Activated naive CD4-positive, alpha-beta T cell treated with anti-CD3 and anti-CD28 coated beads for 36 hours (primary cell): ENCODE data around the gene RNF126. TPM values are rescaled to one million over a fixed set of nuclear protein-coding genes. Genes with fewer than 3 reads are reported as not detected.
"Not testable (repeated sequence)": the region's sequence is repeated elsewhere in the genome, so short reads cannot be mapped to it uniquely, and the experiment has no call there.

Experiments
- CTCF ChIA-PET: fragments of 350-600 bp; sonication (Branson Sonifier 250); formaldehyde crosslinking; loops from one replicate; lab custom pipeline; 2021; ENCODE audit warnings: antibody characterized with exemption; lab: Charles Lee
- DNase-seq: peaks from one replicate; pipeline ENCODE4 v3.0.0-alpha.2; 2020
- H3K27ac Mint-ChIP-seq: one replicate; pipeline ENCODE4 v1.8.0; 2021; ENCODE audit warnings: mild to moderate bottlenecking, mixed read lengths
- H3K27me3 Mint-ChIP-seq: one replicate; pipeline ENCODE4 v1.8.0; 2021; ENCODE audit warnings: low read depth, mixed read lengths
- H3K36me3 Mint-ChIP-seq: one replicate; pipeline ENCODE4 v1.8.0; 2021; ENCODE audit warnings: low read depth, mixed read lengths
- H3K4me1 Mint-ChIP-seq: one replicate; pipeline ENCODE4 v1.8.0; 2021; ENCODE audit warnings: low read depth, mixed read lengths
- H3K4me3 Mint-ChIP-seq: one replicate; pipeline ENCODE4 v1.8.0; 2021; ENCODE audit warnings: mild to moderate bottlenecking, moderate library complexity, mixed read lengths
- H3K9me3 Mint-ChIP-seq: one replicate; pipeline ENCODE4 v1.8.0; 2021; ENCODE audit warnings: mixed read lengths
- intact Hi-C: fragments of 100-400 bp; cut with micrococcal nuclease; formaldehyde crosslinking; loops from one replicate; pipeline ENCODE4 v1.15.1; 2023
- total RNA-seq, 2 experiments: library from RNA; stranded (reverse); gene quantifications; one replicate each; pipeline ENCODE4 v1.2.3, GENCODE V29; 2021

RNF126 gene
- total RNA-seq, 2 experiments from 2014 or later: 99.5 to 108 TPM

- H3K9me3 Mint-ChIP-seq: no peaks in the 10 kb centered on the region
- intact Hi-C loops: no loop called here
- CTCF ChIA-PET: interaction anchor here (0.7 to 1.2 kb wide), 3 partner anchors 22 to 124 kb away, joined by 3 to 4 read pairs (median 3); no protein-coding TSS in a partner anchor
- peaks cover 2% of the 10 kb centered on the region for H3K36me3 Mint-ChIP-seq
- H3K4me1 Mint-ChIP-seq: peaks cover 26% of the 10 kb centered on the region
- no peak overlapping the region for H3K4me3 Mint-ChIP-seq
- H3K27me3 Mint-ChIP-seq: no peaks in the 10 kb centered on the region
- no peak for DNase-seq
- H3K27ac Mint-ChIP-seq: no peak overlapping the region
These were observed 54.6 kb downstream of the RNF126 start for GRCh38 chr19:608155-609003.

GRCh38 chr19:607301-608154 lies 55.5 kb downstream of the RNF126 start:
- intact Hi-C loops: no loop called here
- Mint-ChIP-seq H3K27ac (no peak overlapping the region), H3K9me3 (no peaks in the 10 kb centered on the region), H3K4me3 (no peak overlapping the region), H3K27me3 (no peaks in the 10 kb centered on the region), H3K4me1 (peaks cover 22% of the 10 kb centered on the region), H3K36me3 (no peaks in the 10 kb centered on the region)
- no peak for DNase-seq
- CTCF ChIA-PET: interaction anchor here (0.6 to 1.6 kb wide), 4 partner anchors 18 to 124 kb away, joined by 3 to 4 read pairs (median 4); no protein-coding TSS in a partner anchor

DNA sequence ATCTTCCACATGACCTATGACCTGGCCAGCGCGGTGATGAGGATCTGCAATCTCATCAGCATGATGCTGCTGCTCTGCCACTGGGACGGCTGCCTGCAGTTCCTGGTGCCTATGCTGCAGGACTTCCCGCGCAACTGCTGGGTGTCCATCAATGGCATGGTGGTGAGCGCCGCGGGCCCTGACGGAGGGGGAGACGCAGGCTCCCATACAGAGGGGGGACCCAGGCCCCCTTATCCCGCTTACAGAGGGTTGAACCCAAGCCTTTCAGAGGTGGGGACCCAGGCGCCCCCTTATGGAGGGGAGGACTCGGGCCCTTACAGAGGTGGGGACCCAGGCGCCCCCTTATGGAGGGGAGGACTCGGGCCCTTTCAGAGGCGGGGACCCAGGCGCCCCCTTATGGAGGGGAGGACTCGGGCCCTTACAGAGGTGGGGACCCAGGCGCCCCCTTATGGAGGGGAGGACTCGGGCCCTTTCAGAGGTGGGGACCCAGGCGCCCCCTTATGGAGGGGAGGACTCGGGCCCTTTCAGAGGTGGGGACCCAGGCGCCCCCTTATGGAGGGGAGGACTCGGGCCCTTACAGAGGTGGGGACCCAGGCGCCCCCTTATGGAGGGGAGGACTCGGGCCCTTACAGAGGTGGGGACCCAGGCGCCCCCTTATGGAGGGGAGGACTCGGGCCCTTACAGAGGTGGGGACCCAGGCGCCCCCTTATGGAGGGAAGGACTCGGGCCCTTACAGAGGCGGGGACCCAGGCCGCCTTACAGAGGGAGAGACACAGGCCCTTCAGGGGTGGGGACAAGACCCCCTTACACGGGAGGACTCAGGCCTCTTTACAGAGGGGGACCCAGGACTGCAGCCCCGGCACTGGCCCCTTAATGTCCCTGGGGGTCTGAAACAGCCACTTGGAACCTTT lies 57.7 kb downstream of the RNF126 start:
- H3K4me3 Mint-ChIP-seq, H3K9me3 Mint-ChIP-seq, H3K27ac Mint-ChIP-seq, H3K36me3 Mint-ChIP-seq, intact Hi-C loops, H3K27me3 Mint-ChIP-seq, H3K4me1 Mint-ChIP-seq: not testable (repeated sequence)
- DNase-seq: peak; percentile 38
- CTCF ChIA-PET: interaction anchor here (1.6 kb wide), 1 partner anchor 21 kb away, joined by 4 read pairs; no protein-coding TSS in a partner anchor

DNA sequence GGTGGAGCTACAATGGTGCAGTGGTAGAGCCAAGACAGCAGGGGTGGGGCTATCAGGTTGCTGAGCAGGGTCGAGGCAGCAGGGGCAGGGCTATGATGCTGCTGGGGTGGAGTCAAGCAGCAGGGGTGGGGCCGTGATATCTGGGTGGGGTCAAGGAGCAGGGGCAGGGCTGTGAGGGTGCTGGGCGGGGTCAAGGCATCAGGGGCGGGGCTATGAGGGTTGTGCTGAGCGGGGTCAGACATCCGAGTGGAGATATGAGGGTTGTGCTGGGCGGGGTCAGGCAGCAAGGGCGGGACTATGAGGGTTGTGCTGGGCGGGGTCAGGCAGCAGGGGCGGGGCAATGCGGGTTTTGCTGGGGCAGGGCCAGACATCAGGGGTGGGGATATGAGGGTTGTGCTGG lies 58.7 kb downstream of the RNF126 start:
- Mint-ChIP-seq H3K4me3 (no peak overlapping the region), H3K36me3 (no peaks in the 10 kb centered on the region), H3K27ac (no peak overlapping the region), H3K4me1 (no peaks in the 10 kb centered on the region), H3K27me3 (no peaks in the 10 kb centered on the region), H3K9me3 (no peaks in the 10 kb centered on the region)
- DNase-seq: peak; percentile 61
- intact Hi-C loops: no loop called here
- CTCF ChIA-PET: no interaction called here

DNA sequence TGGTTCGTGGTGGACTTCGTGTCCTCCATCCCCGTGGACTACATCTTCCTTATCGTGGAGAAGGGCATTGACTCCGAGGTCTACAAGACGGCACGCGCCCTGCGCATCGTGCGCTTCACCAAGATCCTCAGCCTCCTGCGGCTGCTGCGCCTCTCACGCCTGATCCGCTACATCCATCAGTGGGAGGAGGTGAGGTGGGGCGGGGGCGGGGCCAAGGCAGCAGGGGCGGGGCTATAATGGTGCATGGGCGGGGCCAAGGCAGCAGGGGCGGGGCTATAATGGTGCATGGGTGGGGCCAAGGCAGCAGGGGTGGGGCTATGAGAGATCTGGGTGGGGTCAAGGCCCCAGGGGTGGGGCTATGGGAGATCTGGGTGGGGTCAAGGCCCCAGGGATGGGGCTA lies 59.2 kb downstream of the RNF126 start:
- DNase-seq, H3K4me1 Mint-ChIP-seq, H3K4me3 Mint-ChIP-seq, CTCF ChIA-PET, H3K9me3 Mint-ChIP-seq, H3K36me3 Mint-ChIP-seq, H3K27ac Mint-ChIP-seq, H3K27me3 Mint-ChIP-seq, intact Hi-C loops: not testable (repeated sequence)

DNA sequence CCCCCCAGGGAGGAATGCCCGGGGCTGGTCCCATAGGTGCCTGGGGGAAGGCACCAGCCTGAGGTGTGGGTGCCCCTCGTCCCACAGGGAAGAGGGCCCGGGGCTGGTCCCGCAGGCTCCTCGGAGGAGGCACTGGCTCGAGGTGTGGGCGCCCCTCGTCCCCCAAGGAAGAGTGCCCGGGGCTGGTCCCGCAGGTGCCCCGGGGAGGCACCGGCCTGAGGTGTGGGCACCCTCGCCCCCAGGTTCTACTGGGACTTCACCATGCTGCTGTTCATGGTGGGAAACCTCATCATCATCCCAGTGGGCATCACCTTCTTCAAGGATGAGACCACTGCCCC lies 59.7 kb downstream of the RNF126 start:
- not testable (repeated sequence) for H3K36me3 Mint-ChIP-seq

GRCh38 chr19:602391-603301 lies 60.4 kb downstream of the RNF126 start:
- Mint-ChIP-seq H3K4me1 (no peaks in the 10 kb centered on the region), H3K4me3 (no peak overlapping the region), H3K9me3 (no peaks in the 10 kb centered on the region), H3K27ac (no peak overlapping the region), H3K36me3 (no peaks in the 10 kb centered on the region), H3K27me3 (no peaks in the 10 kb centered on the region)
- CTCF ChIA-PET: no interaction called here
- no peak for DNase-seq
- intact Hi-C loops: no loop called here

More for the DNA sequence above, 59.7 kb downstream of the RNF126 start:
- H3K27ac Mint-ChIP-seq, CTCF ChIA-PET, H3K27me3 Mint-ChIP-seq, DNase-seq, H3K4me1 Mint-ChIP-seq, intact Hi-C loops, H3K4me3 Mint-ChIP-seq, H3K9me3 Mint-ChIP-seq: not testable (repeated sequence)

DNA sequence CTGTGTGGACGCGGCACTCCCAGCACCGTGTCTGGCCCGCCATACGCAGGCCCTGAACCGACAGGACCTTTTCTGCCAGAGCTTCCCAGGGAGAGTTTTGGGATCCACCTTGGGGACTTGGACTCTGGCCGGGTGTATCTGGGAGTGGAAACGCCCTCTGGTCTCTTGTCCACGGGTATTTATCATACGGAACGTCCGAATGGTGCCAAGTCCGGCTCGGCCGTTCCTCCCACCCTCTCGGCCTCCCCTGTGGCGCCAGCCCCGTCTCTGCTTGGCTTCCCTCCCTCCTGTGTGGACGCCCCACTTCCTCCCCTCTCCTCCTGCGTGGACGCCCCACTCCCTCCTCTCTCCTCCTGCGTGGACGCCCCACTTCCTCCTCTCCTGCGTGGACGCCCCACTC lies 61.2 kb downstream of the RNF126 start:
- Mint-ChIP-seq H3K27ac (no peak overlapping the region), H3K4me1 (no peaks in the 10 kb centered on the region), H3K36me3 (no peaks in the 10 kb centered on the region), H3K9me3 (no peaks in the 10 kb centered on the region), H3K4me3 (no peak overlapping the region), H3K27me3 (no peaks in the 10 kb centered on the region)
- no peak for DNase-seq
- CTCF ChIA-PET: interaction anchor here (0.8 kb wide), 1 partner anchor 65 kb away, joined by 4 read pairs; no protein-coding TSS in a partner anchor
- intact Hi-C loops: no loop called here

DNA sequence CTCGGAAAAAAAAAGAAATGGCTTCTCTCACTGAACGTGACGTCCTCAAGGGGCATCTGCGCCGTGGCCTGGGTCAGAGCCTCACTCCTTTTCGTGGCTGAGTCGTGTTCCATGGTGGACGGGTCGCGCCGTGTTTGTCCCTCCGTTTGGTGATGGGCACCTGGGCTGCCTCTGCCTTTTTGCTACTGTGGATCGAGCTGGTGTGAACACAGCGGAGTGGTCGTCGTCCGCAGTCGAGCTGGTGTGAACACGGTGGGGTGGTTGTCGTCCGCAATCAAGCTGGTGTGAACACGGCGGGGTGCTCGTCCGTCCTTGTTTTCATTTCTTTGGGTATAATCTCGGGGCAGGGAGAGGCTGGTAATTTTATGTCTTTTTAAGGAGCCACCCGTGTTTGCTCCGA lies 61.7 kb downstream of the RNF126 start:
- DNase-seq: no peak
- CTCF ChIA-PET: interaction anchor here (0.8 kb wide), 1 partner anchor 66 kb away, joined by 4 read pairs; no protein-coding TSS in a partner anchor
- Mint-ChIP-seq H3K4me3 (no peak overlapping the region), H3K27me3 (no peaks in the 10 kb centered on the region), H3K36me3 (no peaks in the 10 kb centered on the region), H3K27ac (no peak overlapping the region), H3K4me1 (no peaks in the 10 kb centered on the region), H3K9me3 (no peaks in the 10 kb centered on the region)
- intact Hi-C loops: no loop called here
